DND-41 (cell line): Measurements from ENCODE around the gene P3H3.

ENCODE experiments used
- EZH2 ChIP-seq: IDR thresholded peaks from 3 replicates; pipeline ENCODE4 v1.6.1; 2012; ENCODE audit warnings: borderline replicate concordance, low read depth, mild to moderate bottlenecking, moderate library complexity, low read length, inconsistent platforms; ENCODE audit not compliant: severe bottlenecking
- TF ChIP-seq, protein P1 (sequence below): IDR thresholded peaks from 2 replicates; pipeline ENCODE4 v1.5.1; 2012; ENCODE audit warnings: borderline replicate concordance, low read length, moderate library complexity, mild to moderate bottlenecking; ENCODE audit not compliant: poor library complexity, severe bottlenecking; ENCODE audit errors: extremely low read depth

DNA sequence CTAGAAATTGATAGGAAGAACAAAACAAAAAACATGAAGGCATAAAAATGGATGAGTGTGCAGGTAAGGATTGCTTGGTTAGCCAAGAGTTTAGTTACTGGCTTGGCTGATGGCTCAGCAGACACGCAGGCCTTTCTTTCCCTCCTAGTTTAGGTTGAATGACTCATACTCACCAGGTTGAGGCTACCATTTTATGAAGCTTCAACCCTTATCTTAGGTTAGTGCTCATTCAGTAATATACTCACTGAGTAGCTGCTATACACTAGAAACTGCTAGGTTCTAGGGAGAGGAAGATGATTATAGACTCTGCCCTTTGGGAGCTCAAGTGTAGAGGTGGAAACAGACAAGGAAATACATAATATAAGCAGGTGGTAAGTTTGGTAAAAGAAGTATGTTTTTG lies 6.0 kb downstream of the P3H3 start:
- TF ChIP-seq, protein P1, sequence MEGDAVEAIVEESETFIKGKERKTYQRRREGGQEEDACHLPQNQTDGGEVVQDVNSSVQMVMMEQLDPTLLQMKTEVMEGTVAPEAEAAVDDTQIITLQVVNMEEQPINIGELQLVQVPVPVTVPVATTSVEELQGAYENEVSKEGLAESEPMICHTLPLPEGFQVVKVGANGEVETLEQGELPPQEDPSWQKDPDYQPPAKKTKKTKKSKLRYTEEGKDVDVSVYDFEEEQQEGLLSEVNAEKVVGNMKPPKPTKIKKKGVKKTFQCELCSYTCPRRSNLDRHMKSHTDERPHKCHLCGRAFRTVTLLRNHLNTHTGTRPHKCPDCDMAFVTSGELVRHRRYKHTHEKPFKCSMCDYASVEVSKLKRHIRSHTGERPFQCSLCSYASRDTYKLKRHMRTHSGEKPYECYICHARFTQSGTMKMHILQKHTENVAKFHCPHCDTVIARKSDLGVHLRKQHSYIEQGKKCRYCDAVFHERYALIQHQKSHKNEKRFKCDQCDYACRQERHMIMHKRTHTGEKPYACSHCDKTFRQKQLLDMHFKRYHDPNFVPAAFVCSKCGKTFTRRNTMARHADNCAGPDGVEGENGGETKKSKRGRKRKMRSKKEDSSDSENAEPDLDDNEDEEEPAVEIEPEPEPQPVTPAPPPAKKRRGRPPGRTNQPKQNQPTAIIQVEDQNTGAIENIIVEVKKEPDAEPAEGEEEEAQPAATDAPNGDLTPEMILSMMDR = no peak
- TF ChIP-seq EZH2 = no peak
